22Rv1 (cell line): ENCODE results near the gene ZDHHC11.
"Not testable (repeated sequence)": the region's sequence is repeated elsewhere in the genome, so short reads cannot be mapped to it uniquely, and the experiment has no call there.

Source experiments
- H3K27ac ChIP-seq: fragments of 450-650 bp; 2 replicates; pipeline ENCODE4 v1.5.1; 2017
- CTCF ChIP-seq: fragments of 450-650 bp; IDR thresholded peaks from 2 replicates; pipeline ENCODE4 v1.5.1; 2017; ENCODE audit warnings: mild to moderate bottlenecking
- ZFX ChIP-seq: fragments of 450-650 bp; IDR thresholded peaks from 2 replicates; pipeline ENCODE4 v1.6.1; 2017; ENCODE audit warnings: antibody characterized with exemption, borderline replicate concordance

Gene ZDHHC11

GRCh38 chr5:852018-852417, 1.2 kb upstream of the ZDHHC11 start:
- TF ChIP-seq CTCF = no peak
- no peak for TF ChIP-seq ZFX
- H3K27ac ChIP-seq = no peak overlapping the region

DNA sequence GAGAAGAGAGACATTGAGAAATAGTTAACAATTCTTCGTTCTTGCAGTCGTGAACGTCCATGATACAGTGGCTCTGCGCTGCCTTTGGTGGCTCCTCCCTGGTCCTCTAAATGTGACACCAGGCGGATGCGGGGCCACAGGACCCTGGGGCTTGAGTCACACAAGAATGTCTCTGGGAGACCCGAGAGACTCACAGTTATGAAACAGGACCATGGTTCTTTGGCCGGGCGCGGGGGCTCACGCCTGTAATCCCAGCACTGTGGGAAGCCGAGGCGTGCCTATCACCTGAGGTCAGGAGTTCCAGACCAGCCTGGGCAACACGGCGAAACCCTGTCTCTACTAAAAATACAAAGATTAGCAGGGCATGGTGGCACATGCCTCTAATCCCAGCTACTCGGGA, 767 bp upstream of the ZDHHC11 start:
- TF ChIP-seq CTCF (no peak), ZFX (no peak)
- H3K27ac ChIP-seq = peak overlapping the region; percentile 55; the same call in 1 of the 2 replicates

DNA sequence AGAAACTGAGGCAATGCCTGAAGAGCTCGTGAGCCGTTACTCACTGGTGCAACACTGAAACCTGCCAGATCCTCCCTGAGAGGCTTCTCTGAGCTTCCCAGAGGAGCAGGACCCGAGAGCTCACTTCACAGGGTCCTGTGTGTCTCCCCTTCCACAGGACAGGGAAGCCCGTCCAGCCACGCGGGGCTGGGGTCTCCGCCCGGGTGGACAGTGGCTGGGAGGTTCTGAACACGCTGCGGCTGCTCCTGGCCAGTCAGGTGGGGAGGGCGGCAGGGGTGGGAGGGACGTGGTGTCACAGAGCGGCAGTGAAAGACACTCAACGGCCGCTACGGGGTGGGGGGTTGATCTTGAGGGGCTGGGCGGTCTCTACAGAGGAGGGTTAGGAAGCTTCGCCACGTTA, 290 bp upstream of the ZDHHC11 start:
- TF ChIP-seq CTCF = no peak
- no peak for TF ChIP-seq ZFX
- H3K27ac ChIP-seq = peak overlapping the region; percentile 55

DNA sequence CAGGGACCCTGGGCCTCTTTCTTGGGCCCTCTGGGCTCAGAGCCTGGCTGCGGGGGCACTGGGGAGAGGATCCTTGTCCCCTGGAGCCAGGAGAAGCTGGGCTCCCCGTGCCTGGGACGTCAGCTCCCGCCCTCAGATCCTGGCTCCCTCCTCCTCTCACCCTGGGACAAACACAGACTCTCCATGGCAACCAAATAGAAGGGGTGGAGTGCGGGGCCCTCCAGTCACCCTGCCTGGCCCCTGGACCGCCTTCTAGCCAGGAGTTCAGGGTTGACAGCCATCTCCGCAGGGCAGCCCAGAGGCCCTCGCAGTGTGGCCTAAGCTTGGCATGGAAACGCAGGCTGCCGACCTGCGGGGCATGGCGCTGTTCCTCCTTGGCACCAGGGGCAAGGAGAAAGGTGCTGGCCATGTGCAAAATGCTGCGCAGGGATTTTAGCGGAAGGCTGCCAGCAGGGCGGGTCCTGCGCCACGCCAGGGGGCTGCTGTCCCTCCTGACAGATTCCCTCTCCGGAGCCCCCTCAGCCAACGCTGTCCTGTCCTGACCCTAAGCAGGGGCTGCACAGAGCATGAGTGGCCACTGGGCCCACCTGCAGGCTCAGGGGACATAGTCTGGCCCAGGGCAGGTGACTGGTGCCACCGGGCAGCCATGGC, 1.0 kb downstream of the ZDHHC11 start:
- TF ChIP-seq ZFX = no peak
- TF ChIP-seq CTCF = no peak; the same call in 1 of the 2 replicates

DNA sequence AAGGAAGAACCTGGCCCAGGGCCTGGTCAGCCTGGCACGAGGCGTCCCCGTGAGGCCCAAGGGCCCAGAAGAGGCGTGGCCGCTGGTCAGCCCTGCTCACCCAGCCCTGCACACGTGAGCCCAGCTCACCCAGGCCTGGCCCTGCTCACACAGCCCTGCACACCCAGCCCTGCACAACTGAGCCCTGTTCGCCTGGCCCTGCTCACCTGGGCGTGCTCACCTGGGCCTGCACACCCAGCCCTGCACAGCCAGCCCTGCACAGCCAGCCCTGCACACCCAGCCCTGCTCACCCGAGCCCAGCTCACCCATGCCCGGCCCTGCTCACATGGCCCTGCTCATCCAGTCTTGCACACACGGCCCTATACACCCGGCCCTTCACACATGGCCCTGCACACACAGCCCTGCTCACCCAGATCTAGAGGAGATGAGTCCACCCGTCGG, 2.1 kb downstream of the ZDHHC11 start:
- TF ChIP-seq CTCF = no peak
- TF ChIP-seq ZFX = no peak
- no peak overlapping the region for H3K27ac ChIP-seq

More for the DNA sequence above, 1.0 kb downstream of the ZDHHC11 start:
- peak overlapping the region; percentile 55 for H3K27ac ChIP-seq

DNA sequence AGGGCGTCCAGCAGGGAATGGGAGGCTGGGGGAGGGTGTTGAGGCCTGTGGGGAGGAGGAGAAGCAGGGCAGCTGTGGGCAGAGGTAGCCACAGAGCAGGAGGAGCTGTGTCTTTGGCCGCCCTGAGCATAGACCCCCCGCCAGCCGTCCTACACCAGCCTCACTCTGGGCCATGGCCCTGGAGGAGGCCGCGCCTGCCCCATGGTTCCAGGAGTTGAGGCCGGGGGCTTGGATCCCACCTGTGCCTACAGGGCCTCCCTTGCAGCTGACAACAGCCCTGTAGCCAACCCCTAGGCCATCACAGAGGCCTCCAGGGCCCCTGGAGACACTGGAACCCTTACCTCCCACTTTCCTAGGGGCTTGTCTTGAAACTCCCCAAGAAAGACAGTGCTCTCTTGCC, 3.0 kb downstream of the ZDHHC11 start:
- not testable (repeated sequence) for H3K27ac ChIP-seq

GRCh38 chr5:847212-847611, 3.6 kb downstream of the ZDHHC11 start:
- H3K27ac ChIP-seq = not testable (repeated sequence)

DNA sequence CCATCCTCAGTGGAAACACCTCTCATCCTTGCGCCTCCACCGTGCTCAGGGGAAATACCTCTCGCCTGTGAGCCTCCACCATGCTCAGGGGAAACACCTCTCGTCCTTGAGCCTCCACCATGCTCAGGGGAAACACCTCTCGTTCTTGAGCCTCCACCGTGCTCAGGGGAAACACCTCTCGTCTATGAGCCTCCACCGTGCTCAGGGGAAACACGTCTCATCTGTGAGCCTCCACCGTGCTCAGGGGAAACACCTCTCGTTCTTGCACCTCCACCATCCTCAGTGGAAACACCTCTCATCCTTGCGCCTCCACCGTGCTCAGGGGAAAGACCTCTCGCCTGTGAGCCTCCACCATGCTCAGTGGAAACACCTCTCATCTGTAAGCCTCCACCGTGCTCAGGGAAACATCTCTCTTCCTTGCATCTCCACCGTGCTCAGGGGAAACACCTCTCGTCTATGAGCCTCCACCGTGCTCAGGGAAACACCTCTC, 4.1 kb downstream of the ZDHHC11 start:
- not testable (repeated sequence) for H3K27ac ChIP-seq

- not testable (repeated sequence) for H3K27ac ChIP-seq
These were observed 4.8 kb downstream of the ZDHHC11 start for GRCh38 chr5:845676-846601.

GRCh38 chr5:845031-845675, 5.6 kb downstream of the ZDHHC11 start:
- not testable (repeated sequence) for H3K27ac ChIP-seq

DNA sequence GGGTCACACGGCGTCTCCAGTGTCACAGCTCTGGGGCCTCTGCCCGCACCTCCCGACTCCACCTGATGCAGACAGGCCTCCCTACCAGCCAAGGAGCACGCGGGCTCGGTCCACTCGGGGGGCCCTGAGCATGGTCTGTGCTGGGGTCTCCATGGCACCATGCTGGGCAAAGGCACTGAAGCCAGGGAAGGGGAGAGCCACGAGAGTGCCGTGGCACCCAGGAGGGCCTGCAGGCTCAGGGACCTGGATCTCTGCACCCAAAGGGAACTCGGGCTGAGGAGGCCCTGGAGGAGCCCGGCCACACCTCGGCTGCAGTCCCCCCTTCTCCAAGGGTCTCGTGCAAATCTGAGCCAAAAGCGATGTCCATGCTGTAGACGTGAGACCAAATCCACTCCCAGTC, 6.4 kb downstream of the ZDHHC11 start:
- H3K27ac ChIP-seq = not testable (repeated sequence)

DNA sequence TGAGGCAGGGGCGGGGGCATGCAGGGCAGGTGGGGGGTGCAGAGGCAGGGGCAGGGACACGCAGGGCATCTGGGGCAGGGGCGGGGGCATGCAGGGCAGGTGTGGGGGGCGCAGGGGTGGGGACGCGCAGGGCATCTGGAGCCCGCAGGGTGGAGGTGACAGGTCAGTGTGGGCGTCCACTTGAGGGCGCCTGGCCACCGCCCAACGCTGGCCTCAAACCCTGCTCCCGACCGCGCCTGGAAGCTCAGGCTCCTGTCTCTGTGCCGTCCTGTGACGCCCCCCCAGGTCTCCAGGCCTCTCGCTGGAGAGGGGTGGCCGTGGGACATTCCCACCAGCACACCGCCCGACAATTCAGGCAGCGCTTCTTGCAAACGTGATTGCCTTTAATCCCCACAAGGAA, 6.9 kb downstream of the ZDHHC11 start:
- H3K27ac ChIP-seq = not testable (repeated sequence)

- H3K27ac ChIP-seq = not testable (repeated sequence)
These were observed 7.4 kb downstream of the ZDHHC11 start for GRCh38 chr5:843371-843770.
